Measurements from ENCODE around the gene SULT2A1. TPM values are rescaled to one million over a fixed set of nuclear protein-coding genes. Genes with fewer than 3 reads are reported as not detected.
A peak's percentile ranks its signal among the peaks of the same experiment; 100 is the strongest.

Gene SULT2A1
- total RNA-seq, 6 experiments from 2014 or later = 156 to 1,019 (median 382) TPM

GRCh38 chr19:47901370-47901769 is 15.3 kb upstream of the SULT2A1 start:
- DNase-seq = peak in 1 of 3 donors; percentile 5
- 76% methylated on average over 6 of the region's 7 CpGs for WGBS (ENCODE audit: insufficient coverage, low coverage, low lambda C conversion rate, missing lambda C conversion rate)
- peaks cover 0 to 9% (median 4%) of the 10 kb centered on the region in 4 donors for H3K4me1 ChIP-seq
- intact Hi-C loops (cut with DNase I) = no loop called here
- no peaks in the 10 kb centered on the region for H3K9me3 ChIP-seq
- H3K4me3 ChIP-seq = no peak overlapping the region
- no peaks in the 10 kb centered on the region for H3K27me3 ChIP-seq
- no peak overlapping the region for H3K27ac ChIP-seq
- TF ChIP-seq CTCF (IDR thresholded peaks at IDR 0.05) (no peak), POLR2A (IDR thresholded peaks at IDR 0.05) (no peak)
- no peak for ATAC-seq
- no peaks in the 10 kb centered on the region for H3K36me3 ChIP-seq

- H3K27ac ChIP-seq = no peak overlapping the region
- intact Hi-C loops (cut with DNase I) = no loop called here
- ATAC-seq (no peak), DNase-seq (peak in 1 of 3 donors; percentile 18)
- H3K36me3 ChIP-seq = no peaks in the 10 kb centered on the region
- no peaks in the 10 kb centered on the region for H3K9me3 ChIP-seq
- H3K4me3 ChIP-seq = no peak overlapping the region
- peaks cover 0 to 25% (median 12%) of the 10 kb centered on the region in 4 donors for H3K4me1 ChIP-seq
- TF ChIP-seq POLR2A (IDR thresholded peaks at IDR 0.05) (no peak), CTCF (IDR thresholded peaks at IDR 0.05) (no peak)
- 90% methylated on average over 2 of the region's 8 CpGs for WGBS (ENCODE audit: insufficient coverage, low coverage, low lambda C conversion rate, missing lambda C conversion rate)
- no peaks in the 10 kb centered on the region for H3K27me3 ChIP-seq
Observed at GRCh38 chr19:47899335-47899734, 13.2 kb upstream of the SULT2A1 start.

- TF ChIP-seq CTCF (IDR thresholded peaks at IDR 0.05) (no peak), POLR2A (IDR thresholded peaks at IDR 0.05) (no peak)
- no peak for ATAC-seq
- 53% methylated on average over 9 of the region's 9 CpGs for WGBS (ENCODE audit: insufficient coverage, low coverage, low lambda C conversion rate, missing lambda C conversion rate)
- Histone ChIP-seq H3K36me3 (no peaks in the 10 kb centered on the region), H3K9me3 (no peaks in the 10 kb centered on the region), H3K4me3 (no peak overlapping the region), H3K27me3 (no peaks in the 10 kb centered on the region), H3K27ac (peak overlapping the region in 1 of 3 donors; percentile 93), H3K4me1 (peaks cover 0 to 35% (median 12%) of the 10 kb centered on the region in 4 donors)
- intact Hi-C loops (cut with DNase I) = no loop called here
- peak in 1 of 3 donors; percentile 26 for DNase-seq
Observed at GRCh38 chr19:47897861-47898260, 11.7 kb upstream of the SULT2A1 start.

GRCh38 chr19:47896773-47897172 is 10.7 kb upstream of the SULT2A1 start:
- ATAC-seq (peak; percentile 20 to 41 (median 28)), DNase-seq (peak; percentile 63 to 72 (median 72))
- 31% methylated on average over 5 of the region's 5 CpGs for WGBS (ENCODE audit: insufficient coverage, low coverage, low lambda C conversion rate, missing lambda C conversion rate)
- intact Hi-C loops (cut with DNase I) = no loop called here
- peaks cover 0 to 36% (median 12%) of the 10 kb centered on the region in 4 donors for H3K4me1 ChIP-seq
- H3K27ac ChIP-seq = peak overlapping the region; percentile 1 to 93 (median 86)
- H3K27me3 ChIP-seq = no peaks in the 10 kb centered on the region
- no peaks in the 10 kb centered on the region for H3K9me3 ChIP-seq
- H3K4me3 ChIP-seq = no peak overlapping the region
- no peak for TF ChIP-seq POLR2A (IDR thresholded peaks at IDR 0.05)
- no peaks in the 10 kb centered on the region for H3K36me3 ChIP-seq

- Histone ChIP-seq H3K36me3 (no peaks in the 10 kb centered on the region), H3K4me1 (peaks cover 0 to 43% (median 16%) of the 10 kb centered on the region in 4 donors), H3K27me3 (no peaks in the 10 kb centered on the region), H3K27ac (peak overlapping the region in 2 of 3 donors; percentile 86 to 93), H3K4me3 (no peak overlapping the region), H3K9me3 (no peaks in the 10 kb centered on the region)
- ATAC-seq (no peak), DNase-seq (peak in 1 of 3 donors; percentile 24)
- 75% methylated on average over 4 of the region's 4 CpGs for WGBS (ENCODE audit: insufficient coverage, low coverage, low lambda C conversion rate, missing lambda C conversion rate)
- intact Hi-C loops (cut with DNase I) = no loop called here
- TF ChIP-seq CTCF (IDR thresholded peaks at IDR 0.05) (no peak), POLR2A (IDR thresholded peaks at IDR 0.05) (no peak)
Observed at GRCh38 chr19:47896019-47896418, 9.9 kb upstream of the SULT2A1 start.

All from right lobe of liver (tissue), 6 donors.